Mesenchymal stem cell (in vitro differentiated cells and primary cell): ENCODE results near the gene BEND5.

Source experiments
- DNase-seq: peaks from one replicate; pipeline ENCODE4 v3.0.0-alpha.2; 2013
- H2AFZ ChIP-seq: one replicate; pipeline ENCODE4 v1.6.1; 2013; ENCODE audit warnings: low read depth, mild to moderate bottlenecking, control low read depth, inconsistent platforms, low read length, moderate library complexity
- H2AK5ac ChIP-seq: 2 replicates; pipeline ENCODE4 v1.6.1; 2013; ENCODE audit warnings: low read length, moderate library complexity, mild to moderate bottlenecking, inconsistent platforms; ENCODE audit not compliant: severe bottlenecking
- H2BK120ac ChIP-seq: one replicate; pipeline ENCODE4 v1.6.1; 2013; ENCODE audit warnings: low read depth, mild to moderate bottlenecking, inconsistent platforms, low read length, moderate library complexity
- H2BK12ac ChIP-seq, 2 experiments: one replicate each; pipeline ENCODE4 v1.6.1; 2013; ENCODE audit warnings: inconsistent platforms in 2 of 2, low read length in 2 of 2, mild to moderate bottlenecking in 2 of 2, moderate library complexity in 2 of 2, control low read depth in 1 of 2
- H2BK15ac ChIP-seq: one replicate; pipeline ENCODE4 v1.6.1; 2013; ENCODE audit warnings: mild to moderate bottlenecking, low read depth, inconsistent platforms; ENCODE audit not compliant: poor library complexity, severe bottlenecking
- H2BK5ac ChIP-seq: 2 replicates; pipeline ENCODE4 v1.6.1; 2013; ENCODE audit warnings: low read depth, mild to moderate bottlenecking, low read length, control low read depth, inconsistent platforms; ENCODE audit not compliant: poor library complexity, severe bottlenecking
- H3K14ac ChIP-seq, 2 experiments: one replicate each; pipeline ENCODE4 v1.6.1; 2013; ENCODE audit warnings: inconsistent platforms in 2 of 2, low read length in 2 of 2, control low read depth in 1 of 2, mild to moderate bottlenecking in 1 of 2, moderate library complexity in 1 of 2
- H3K18ac ChIP-seq, 2 experiments: one replicate each; pipeline ENCODE4 v1.6.1; 2013; ENCODE audit warnings: inconsistent platforms in 2 of 2, low read length in 2 of 2, control low read depth in 1 of 2, low read depth in 1 of 2, mild to moderate bottlenecking in 1 of 2
- H3K23ac ChIP-seq, 2 experiments: one replicate each; pipeline ENCODE4 v1.6.1; 2013; ENCODE audit warnings: inconsistent platforms in 2 of 2, low read length in 2 of 2, mild to moderate bottlenecking in 2 of 2, moderate library complexity in 2 of 2, control low read depth in 1 of 2
- H3K27ac ChIP-seq: 2 replicates; pipeline ENCODE4 v1.5.1; 2013; ENCODE audit warnings: mild to moderate bottlenecking, moderate library complexity, low read length, control low read depth, inconsistent platforms; ENCODE audit not compliant: poor library complexity, severe bottlenecking
- H3K27me3 ChIP-seq, 2 experiments: 2 replicates each; pipeline versions ENCODE4 v1.6.1 to v1.7.0; 2013; ENCODE audit warnings: low read length in 2 of 2, mild to moderate bottlenecking in 2 of 2, moderate library complexity in 2 of 2, control low read depth in 1 of 2, inconsistent platforms in 1 of 2; ENCODE audit not compliant: control insufficient read depth in 1 of 2, insufficient read depth in 1 of 2
- H3K36me3 ChIP-seq, 2 experiments: 2 replicates each; pipeline versions ENCODE4 v1.6.1 to v1.7.0; 2013; ENCODE audit warnings: low read length in 2 of 2, control low read depth in 1 of 2, inconsistent platforms in 1 of 2, low read depth in 1 of 2, mild to moderate bottlenecking in 1 of 2; ENCODE audit not compliant: insufficient read depth in 2 of 2, control insufficient read depth in 1 of 2
- H3K4ac ChIP-seq, 2 experiments: one replicate each; pipeline ENCODE4 v1.6.1; 2013; ENCODE audit warnings: inconsistent platforms in 2 of 2, low read length in 2 of 2, mild to moderate bottlenecking in 2 of 2, moderate library complexity in 2 of 2, control low read depth in 1 of 2, low read depth in 1 of 2
- H3K4me1 ChIP-seq: 2 replicates; pipeline ENCODE4 v1.6.1; 2013; ENCODE audit warnings: low read depth, low read length, control low read depth; ENCODE audit not compliant: control insufficient read depth, insufficient read depth
- H3K4me2 ChIP-seq: 2 replicates; pipeline ENCODE4 v1.6.1; 2013; ENCODE audit warnings: low read length, mild to moderate bottlenecking, inconsistent platforms; ENCODE audit not compliant: poor library complexity, severe bottlenecking
- H3K4me3 ChIP-seq, 2 experiments: 2 replicates each; pipeline versions ENCODE4 v1.5.1 to v1.7.0; 2013; ENCODE audit warnings: low read length in 2 of 2, mild to moderate bottlenecking in 2 of 2, control low read depth in 1 of 2, low read depth in 1 of 2; ENCODE audit not compliant: insufficient read depth in 1 of 2
- H3K79me1 ChIP-seq: replicated peaks from 2 replicates; pipeline ENCODE4 v1.6.1; 2013; ENCODE audit warnings: mild to moderate bottlenecking, control low read depth, low read length, inconsistent platforms; ENCODE audit not compliant: poor library complexity, severe bottlenecking
- H3K9ac ChIP-seq: 2 replicates; pipeline ENCODE4 v1.7.0; 2013; ENCODE audit warnings: mild to moderate bottlenecking, low read length, moderate library complexity
- H3K9me3 ChIP-seq: 2 replicates; pipeline ENCODE4 v1.7.0; 2013; ENCODE audit warnings: mild to moderate bottlenecking, low read length; ENCODE audit not compliant: control insufficient read depth
- H4K8ac ChIP-seq: one replicate; pipeline ENCODE4 v1.6.1; 2013; ENCODE audit warnings: inconsistent platforms, mild to moderate bottlenecking, low read length, moderate library complexity
- H4K91ac ChIP-seq: one replicate; pipeline ENCODE4 v1.6.1; 2013; ENCODE audit warnings: mild to moderate bottlenecking, low read length, inconsistent platforms
- WGBS: methylation state at CpG from one replicate; pipeline ENCODE4 v1.1.7; 2013; ENCODE audit warnings: mixed read lengths; 5-methylcytosine and 5-hydroxymethylcytosine counted together

BEND5 gene

DNA sequence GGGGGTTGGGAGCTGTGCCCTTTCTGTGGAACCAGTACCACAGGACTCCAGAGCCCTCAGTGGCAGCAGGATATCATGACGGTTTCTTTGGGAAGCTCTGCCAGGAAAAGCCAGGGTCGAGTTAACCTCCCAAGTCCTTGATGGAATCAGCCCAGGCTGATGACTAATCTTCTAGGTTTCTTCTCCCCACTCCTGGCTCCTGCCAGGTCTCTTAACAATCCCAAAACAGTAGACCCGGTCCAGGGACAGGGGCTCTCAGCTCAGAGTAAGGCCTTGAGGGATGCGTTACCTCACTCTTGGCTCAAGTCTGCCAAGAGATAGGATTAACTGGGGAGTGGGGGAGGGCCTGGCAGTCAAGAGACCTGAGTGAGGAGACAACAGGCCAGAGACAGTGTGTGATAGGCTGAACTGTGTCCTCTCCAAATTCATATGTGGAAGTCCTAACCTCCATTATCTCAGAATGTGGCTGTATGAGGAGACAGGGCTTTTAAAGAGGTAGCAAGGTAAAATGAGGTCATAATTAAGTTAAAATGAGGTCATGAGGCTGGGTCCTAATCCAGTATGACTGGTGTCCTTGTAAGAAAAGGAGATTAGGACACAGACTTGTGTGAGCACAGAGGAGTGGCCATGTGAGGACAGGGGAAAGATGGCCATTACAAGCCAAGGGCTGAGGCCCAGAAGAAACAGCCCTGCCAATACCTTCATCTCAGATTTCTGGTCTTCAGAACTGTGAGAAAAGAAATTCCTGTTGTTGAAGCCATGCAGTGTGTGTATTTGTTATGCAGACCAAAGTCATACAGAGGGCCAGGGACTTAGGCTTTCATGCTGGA, 95.0 kb downstream of the BEND5 start:
- Histone ChIP-seq H3K4me2 (no peak overlapping the region), H3K9me3 (no peaks in the 10 kb centered on the region), H2BK15ac (no peak overlapping the region), H3K23ac (no peak overlapping the region), H2BK12ac (no peak overlapping the region), H3K27me3 (no peaks in the 10 kb centered on the region), H2BK5ac (no peak overlapping the region), H3K36me3 (no peaks in the 10 kb centered on the region), H4K8ac (no peak overlapping the region), H3K27ac (no peak overlapping the region), H3K14ac (no peak overlapping the region), H3K18ac (no peak overlapping the region), H3K4me1 (peaks cover 20% of the 10 kb centered on the region), H3K4me3 (no peak overlapping the region), H4K91ac (no peak overlapping the region), H2AFZ (no peak overlapping the region), H2BK120ac (no peak overlapping the region), H3K4ac (no peak overlapping the region), H3K79me1 (no peaks in the 10 kb centered on the region), H3K9ac (no peak overlapping the region), H2AK5ac (no peak overlapping the region)
- 82% methylated on average over 4 of the region's 4 CpGs for WGBS
- DNase-seq, result no peak

DNA sequence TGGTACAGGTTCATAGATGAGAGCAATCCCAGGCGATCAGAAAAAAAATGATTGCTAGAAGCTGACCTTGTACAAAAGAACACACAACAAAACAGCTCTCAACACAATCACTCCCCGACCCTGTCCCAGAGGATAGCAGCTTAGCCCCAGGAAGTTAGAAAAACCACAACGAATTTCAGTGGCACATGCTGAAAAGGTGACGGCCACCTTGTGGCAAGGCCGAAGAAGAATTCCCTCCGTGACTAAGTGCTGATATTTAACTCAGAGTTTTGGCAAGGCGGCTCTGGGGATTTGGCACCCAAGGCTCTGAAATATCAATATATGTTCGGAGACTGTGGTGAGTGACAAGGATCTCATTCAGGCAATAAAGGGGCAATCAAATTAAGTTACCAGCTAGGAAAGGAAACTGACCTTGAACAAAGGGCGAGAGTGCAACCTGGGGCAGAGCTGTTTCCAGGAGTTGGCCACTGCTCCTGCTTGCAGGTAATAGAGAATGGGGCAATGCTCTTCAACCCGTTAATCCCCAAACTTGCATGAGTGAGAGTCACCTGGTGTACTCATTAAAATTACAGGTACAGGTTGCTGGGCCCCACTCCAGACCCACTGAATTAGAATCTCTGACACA, 96.2 kb downstream of the BEND5 start:
- Histone ChIP-seq H2BK120ac (no peak overlapping the region), H3K18ac (no peak overlapping the region), H3K9me3 (no peaks in the 10 kb centered on the region), H2BK15ac (no peak overlapping the region), H4K91ac (no peak overlapping the region), H3K9ac (no peak overlapping the region), H3K23ac (no peak overlapping the region), H3K14ac (no peak overlapping the region), H3K4me3 (no peak overlapping the region), H3K4ac (no peak overlapping the region), H4K8ac (no peak overlapping the region), H3K27ac (no peak overlapping the region), H3K4me1 (peaks cover 18% of the 10 kb centered on the region), H3K4me2 (no peak overlapping the region), H3K27me3 (no peaks in the 10 kb centered on the region), H2AK5ac (no peak overlapping the region), H2BK12ac (no peak overlapping the region), H3K36me3 (no peaks in the 10 kb centered on the region), H2AFZ (no peak overlapping the region), H3K79me1 (no peaks in the 10 kb centered on the region), H2BK5ac (no peak overlapping the region)
- DNase-seq, result no peak
- WGBS, result 63% methylated on average over 10 of the region's 10 CpGs

DNA sequence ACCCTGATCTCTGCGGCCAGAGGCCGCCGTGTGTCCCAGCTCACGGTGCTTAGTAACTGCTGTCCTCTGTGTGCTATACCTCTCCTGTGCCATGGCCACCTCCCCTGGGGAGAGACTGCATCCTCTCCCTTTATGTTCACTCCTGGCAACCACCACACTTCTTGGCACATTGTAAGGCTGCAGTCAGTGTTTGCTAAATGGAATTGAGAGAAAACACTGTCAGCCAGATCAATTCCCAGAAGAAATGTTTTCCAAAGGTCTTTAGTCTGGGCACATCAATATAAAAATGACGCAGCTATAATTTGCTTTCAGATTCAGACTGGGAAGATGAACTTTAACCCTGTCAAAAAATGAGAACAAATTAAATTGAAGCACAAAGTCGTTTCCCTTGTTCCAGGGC, 96.8 kb downstream of the BEND5 start:
- Histone ChIP-seq H2AFZ (no peak overlapping the region), H3K9me3 (no peaks in the 10 kb centered on the region), H2AK5ac (no peak overlapping the region), H2BK15ac (no peak overlapping the region), H3K9ac (no peak overlapping the region), H3K27ac (no peak overlapping the region), H3K18ac (no peak overlapping the region), H3K14ac (no peak overlapping the region), H2BK12ac (no peak overlapping the region), H3K23ac (no peak overlapping the region), H3K4me3 (no peak overlapping the region), H3K36me3 (no peaks in the 10 kb centered on the region), H2BK5ac (no peak overlapping the region), H2BK120ac (no peak overlapping the region), H3K4me2 (no peak overlapping the region), H3K4me1 (peaks cover 18% of the 10 kb centered on the region), H3K4ac (no peak overlapping the region), H3K79me1 (no peaks in the 10 kb centered on the region), H4K91ac (no peak overlapping the region), H4K8ac (no peak overlapping the region), H3K27me3 (no peaks in the 10 kb centered on the region)
- WGBS, result 87% methylated on average over 6 of the region's 6 CpGs
- no peak for DNase-seq

DNA sequence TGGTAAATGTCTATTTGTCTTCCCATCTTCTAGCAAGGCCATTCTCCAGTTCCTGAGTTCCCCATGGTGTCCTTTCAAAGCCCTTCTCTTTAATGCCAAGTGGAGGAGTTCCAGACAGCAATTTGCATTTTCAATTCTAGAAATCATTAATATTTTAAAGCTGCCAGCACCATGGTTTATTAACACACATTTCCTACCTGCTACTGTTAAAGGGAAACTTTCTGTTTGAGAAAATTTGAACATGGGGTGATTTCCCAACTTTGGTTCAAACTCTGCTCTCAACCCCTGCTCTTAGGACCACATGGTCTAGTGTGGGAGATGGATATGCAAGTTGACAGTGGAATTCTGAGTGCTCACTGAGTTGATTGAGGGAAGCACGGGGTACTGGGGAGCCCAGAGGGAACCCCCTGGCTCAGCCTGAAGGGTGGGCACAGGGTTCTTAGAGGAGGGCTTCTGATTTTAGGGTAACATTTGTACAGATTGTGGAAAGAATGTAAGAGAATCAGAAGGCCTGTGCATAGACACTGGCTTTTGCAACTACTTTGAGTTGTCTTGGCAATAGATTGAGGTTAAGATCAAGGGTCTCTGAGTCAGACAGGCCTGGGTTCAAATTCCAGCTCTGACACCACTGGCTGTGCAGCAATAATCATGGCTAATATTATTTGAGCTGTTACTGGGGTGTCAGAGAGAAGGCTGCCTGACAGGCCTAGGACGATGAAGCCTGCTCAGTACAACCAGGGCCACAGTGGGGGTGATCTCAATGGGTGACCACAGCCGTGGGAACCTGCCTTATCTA, 97.8 kb downstream of the BEND5 start:
- H2BK120ac ChIP-seq, result no peak overlapping the region
- H2AK5ac ChIP-seq, result no peak overlapping the region
- 81% methylated on average over 3 of the region's 3 CpGs for WGBS
- H3K9me3 ChIP-seq, result no peaks in the 10 kb centered on the region
- H2AFZ ChIP-seq, result no peak overlapping the region
- no peak overlapping the region for H2BK15ac ChIP-seq
- H3K79me1 ChIP-seq, result no peaks in the 10 kb centered on the region
- no peak overlapping the region for H2BK12ac ChIP-seq
- H3K27ac ChIP-seq, result no peak overlapping the region
- H3K4me2 ChIP-seq, result no peak overlapping the region
- DNase-seq, result no peak
- H4K8ac ChIP-seq, result no peak overlapping the region
- no peak overlapping the region for H3K4ac ChIP-seq
- no peak overlapping the region for H3K9ac ChIP-seq
- H3K4me3 ChIP-seq, result no peak overlapping the region
- no peak overlapping the region for H3K14ac ChIP-seq
- no peak overlapping the region for H4K91ac ChIP-seq
- H3K4me1 ChIP-seq, result peaks cover 20% of the 10 kb centered on the region
- H3K27me3 ChIP-seq, result no peaks in the 10 kb centered on the region
- no peak overlapping the region for H2BK5ac ChIP-seq
- no peak overlapping the region for H3K18ac ChIP-seq
- no peak overlapping the region for H3K23ac ChIP-seq
- H3K36me3 ChIP-seq, result no peaks in the 10 kb centered on the region
